Measurements from ENCODE around the gene METAP2.
A peak's percentile ranks its signal among the peaks of the same experiment; 100 is the strongest.
"Not testable (repeated sequence)": the region's sequence is repeated elsewhere in the genome, so short reads cannot be mapped to it uniquely, and the experiment has no call there.

METAP2 gene

GRCh38 chr12:95473884-95474659 lies at the start of gene METAP2:
TSS of gene METAP2 (plus strand) at chr12:95474152. CDS start at chr12:95474180, 28 bp downstream.
- Histone ChIP-seq H3K36me3 (ENCODE audit: control insufficient read depth, insufficient read depth, low read length) (no peaks in the 10 kb centered on the region), H3K4me1 (ENCODE audit: control insufficient read depth, insufficient read depth, low read length) (peaks cover 5% of the 10 kb centered on the region), H3K4me3 (ENCODE audit: low read length) (peak within 1 kb of the TSS; percentile 97), H3K27me3 (ENCODE audit: control insufficient read depth, insufficient read depth, low read length) (no peaks in the 10 kb centered on the region), H3K9ac (ENCODE audit: low read length) (peak within 1 kb of the TSS; percentile 97), H3K27ac (ENCODE audit: low read depth, low read length) (peak within 1 kb of the TSS; percentile 83)

- Histone ChIP-seq H3K36me3 (ENCODE audit: control insufficient read depth, insufficient read depth, low read length) (no peaks in the 10 kb centered on the region), H3K4me3 (ENCODE audit: low read length) (no peak overlapping the region), H3K4me1 (ENCODE audit: control insufficient read depth, insufficient read depth, low read length) (no peaks in the 10 kb centered on the region), H3K9ac (ENCODE audit: low read length) (no peak overlapping the region), H3K27ac (ENCODE audit: low read depth, low read length) (no peak overlapping the region), H3K27me3 (ENCODE audit: control insufficient read depth, insufficient read depth, low read length) (no peaks in the 10 kb centered on the region)
These were observed 49.5 kb upstream of the METAP2 start for GRCh38 chr12:95424271-95424994.

- Histone ChIP-seq H3K4me3 (ENCODE audit: low read length) (no peak overlapping the region), H3K36me3 (ENCODE audit: control insufficient read depth, insufficient read depth, low read length) (no peaks in the 10 kb centered on the region), H3K9ac (ENCODE audit: low read length) (no peak overlapping the region), H3K27me3 (ENCODE audit: control insufficient read depth, insufficient read depth, low read length) (no peaks in the 10 kb centered on the region), H3K27ac (ENCODE audit: low read depth, low read length) (no peak overlapping the region), H3K4me1 (ENCODE audit: control insufficient read depth, insufficient read depth, low read length) (no peaks in the 10 kb centered on the region)
These were observed 44.8 kb upstream of the METAP2 start for GRCh38 chr12:95429172-95429510.

GRCh38 chr12:95431120-95431519 lies 42.8 kb upstream of the METAP2 start:
- Histone ChIP-seq H3K27ac (ENCODE audit: low read depth, low read length) (no peak overlapping the region), H3K4me1 (ENCODE audit: control insufficient read depth, insufficient read depth, low read length) (no peaks in the 10 kb centered on the region), H3K4me3 (ENCODE audit: low read length) (no peak overlapping the region), H3K36me3 (ENCODE audit: control insufficient read depth, insufficient read depth, low read length) (no peaks in the 10 kb centered on the region), H3K27me3 (ENCODE audit: control insufficient read depth, insufficient read depth, low read length) (no peaks in the 10 kb centered on the region), H3K9ac (ENCODE audit: low read length) (no peak overlapping the region)

- Histone ChIP-seq H3K9ac (ENCODE audit: low read length) (no peak overlapping the region), H3K4me3 (ENCODE audit: low read length) (no peak overlapping the region), H3K27me3 (ENCODE audit: control insufficient read depth, insufficient read depth, low read length) (no peaks in the 10 kb centered on the region), H3K27ac (ENCODE audit: low read depth, low read length) (no peak overlapping the region), H3K36me3 (ENCODE audit: control insufficient read depth, insufficient read depth, low read length) (no peaks in the 10 kb centered on the region), H3K4me1 (ENCODE audit: control insufficient read depth, insufficient read depth, low read length) (no peaks in the 10 kb centered on the region)
These were observed 38.6 kb upstream of the METAP2 start for GRCh38 chr12:95435355-95435754.

GRCh38 chr12:95437565-95437964 lies 36.4 kb upstream of the METAP2 start:
- H3K4me1 ChIP-seq (ENCODE audit: control insufficient read depth, insufficient read depth, low read length), result no peaks in the 10 kb centered on the region
- H3K27me3 ChIP-seq (ENCODE audit: control insufficient read depth, insufficient read depth, low read length), result no peaks in the 10 kb centered on the region
- H3K27ac ChIP-seq (ENCODE audit: low read depth, low read length), result no peak overlapping the region
- H3K4me3 ChIP-seq (ENCODE audit: low read length), result no peak overlapping the region
- no peaks in the 10 kb centered on the region for H3K36me3 ChIP-seq (ENCODE audit: control insufficient read depth, insufficient read depth, low read length)
- H3K9ac ChIP-seq (ENCODE audit: low read length), result no peak overlapping the region

DNA sequence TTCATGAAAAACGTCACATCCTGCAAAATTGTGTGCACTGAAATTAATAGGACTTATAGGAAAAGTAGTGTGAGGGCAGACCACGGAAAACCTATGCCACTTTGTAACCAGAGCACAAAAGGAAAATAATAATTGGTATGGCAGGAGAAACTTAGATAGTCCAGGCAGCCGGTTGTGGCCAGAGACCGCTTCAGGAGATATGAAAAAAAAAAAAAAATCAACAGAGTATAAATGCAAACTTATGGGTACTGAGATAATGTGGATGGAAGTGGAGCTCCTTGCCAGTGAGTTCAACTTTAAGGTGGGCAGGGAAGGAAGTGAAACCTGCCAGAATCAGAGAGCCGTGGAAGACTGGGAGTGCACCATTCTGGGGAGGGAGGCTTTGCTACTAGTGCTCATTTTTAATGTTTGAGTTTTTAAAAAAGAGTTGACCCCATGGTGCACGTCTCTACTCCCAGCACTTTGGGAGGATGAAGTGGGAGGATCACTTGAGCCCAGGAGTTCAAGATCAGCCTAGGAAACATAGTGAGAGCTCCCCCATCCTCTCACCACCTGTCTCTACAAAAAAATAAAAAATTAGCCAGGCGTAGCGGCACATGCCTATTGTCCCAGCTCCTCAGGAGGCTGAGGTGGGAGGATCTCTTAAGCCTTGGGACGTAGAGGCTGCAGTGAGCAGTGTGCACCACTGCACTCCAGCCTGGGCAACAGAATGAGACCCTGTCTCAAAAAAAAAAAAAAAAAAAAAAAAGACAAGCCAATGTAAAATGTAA lies 34.3 kb upstream of the METAP2 start:
- H3K4me1 ChIP-seq (ENCODE audit: control insufficient read depth, insufficient read depth, low read length), result no peaks in the 10 kb centered on the region
- no peak overlapping the region for H3K27ac ChIP-seq (ENCODE audit: low read depth, low read length)
- no peak overlapping the region for H3K9ac ChIP-seq (ENCODE audit: low read length)
- no peak overlapping the region for H3K4me3 ChIP-seq (ENCODE audit: low read length)
- H3K36me3 ChIP-seq (ENCODE audit: control insufficient read depth, insufficient read depth, low read length), result no peaks in the 10 kb centered on the region
- no peaks in the 10 kb centered on the region for H3K27me3 ChIP-seq (ENCODE audit: control insufficient read depth, insufficient read depth, low read length)

DNA sequence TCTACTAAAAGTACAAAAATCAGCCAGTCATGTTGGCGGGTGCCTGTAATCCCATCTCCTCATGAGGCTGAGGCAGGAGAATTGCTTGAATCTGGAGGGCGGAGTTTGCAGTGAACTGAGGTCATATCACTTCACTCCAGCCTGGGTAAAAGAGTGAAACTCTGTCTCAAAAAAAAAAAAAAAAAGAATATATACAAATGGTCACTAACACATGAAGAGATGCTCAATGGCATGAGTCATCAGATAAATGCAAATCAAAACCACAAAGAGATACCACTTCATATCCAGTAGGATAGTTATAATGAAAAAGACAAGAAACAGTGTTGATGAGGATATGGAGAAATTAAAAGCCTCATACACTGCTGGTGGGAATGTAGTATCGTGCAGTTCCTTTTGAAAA lies 33.6 kb upstream of the METAP2 start:
- Histone ChIP-seq H3K36me3 (ENCODE audit: control insufficient read depth, insufficient read depth, low read length) (no peaks in the 10 kb centered on the region), H3K4me3 (ENCODE audit: low read length) (no peak overlapping the region), H3K27me3 (ENCODE audit: control insufficient read depth, insufficient read depth, low read length) (no peaks in the 10 kb centered on the region), H3K4me1 (ENCODE audit: control insufficient read depth, insufficient read depth, low read length) (no peaks in the 10 kb centered on the region), H3K27ac (ENCODE audit: low read depth, low read length) (no peak overlapping the region), H3K9ac (ENCODE audit: low read length) (no peak overlapping the region)

DNA sequence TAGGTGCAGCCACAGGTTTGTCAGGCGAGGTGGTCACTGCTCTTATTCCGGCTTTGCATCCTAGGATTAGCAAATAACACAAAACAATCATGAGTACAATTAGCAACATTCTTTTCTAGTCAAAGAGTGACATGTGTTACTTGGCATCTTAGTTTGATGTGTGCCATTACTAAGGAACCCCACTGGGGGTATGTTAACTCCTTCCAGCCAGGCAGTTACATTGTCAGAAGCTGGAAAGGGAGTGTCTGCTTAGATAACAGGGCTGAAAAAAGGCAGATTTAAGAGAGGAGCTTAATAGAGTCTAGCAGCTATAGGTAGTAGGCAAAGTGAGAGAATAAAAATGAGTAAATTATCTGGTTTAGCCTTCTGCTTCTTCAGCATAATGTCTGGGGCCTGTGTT lies 30.5 kb upstream of the METAP2 start:
- Histone ChIP-seq H3K36me3 (ENCODE audit: control insufficient read depth, insufficient read depth, low read length) (no peaks in the 10 kb centered on the region), H3K4me3 (ENCODE audit: low read length) (no peak overlapping the region), H3K27me3 (ENCODE audit: control insufficient read depth, insufficient read depth, low read length) (no peaks in the 10 kb centered on the region), H3K4me1 (ENCODE audit: control insufficient read depth, insufficient read depth, low read length) (no peaks in the 10 kb centered on the region), H3K27ac (ENCODE audit: low read depth, low read length) (no peak overlapping the region), H3K9ac (ENCODE audit: low read length) (no peak overlapping the region)

- H3K9ac ChIP-seq (ENCODE audit: low read length); H3K4me3 ChIP-seq (ENCODE audit: low read length); H3K36me3 ChIP-seq (ENCODE audit: control insufficient read depth, insufficient read depth, low read length): not testable (repeated sequence)
These were observed 28.9 kb upstream of the METAP2 start for GRCh38 chr12:95445099-95445498.

GRCh38 chr12:95445884-95446505 lies 28.0 kb upstream of the METAP2 start:
- H3K9ac ChIP-seq (ENCODE audit: low read length), result no peak overlapping the region

More at GRCh38 chr12:95445099-95445498, 28.9 kb upstream of the METAP2 start:
- H3K27me3 ChIP-seq (ENCODE audit: control insufficient read depth, insufficient read depth, low read length); H3K4me1 ChIP-seq (ENCODE audit: control insufficient read depth, insufficient read depth, low read length); H3K27ac ChIP-seq (ENCODE audit: low read depth, low read length): not testable (repeated sequence)

GRCh38 chr12:95446506-95446900 lies 27.4 kb upstream of the METAP2 start:
- no peak overlapping the region for H3K9ac ChIP-seq (ENCODE audit: low read length)
- no peak overlapping the region for H3K27ac ChIP-seq (ENCODE audit: low read depth, low read length)

More at GRCh38 chr12:95445884-95446505, 28.0 kb upstream of the METAP2 start:
- Histone ChIP-seq H3K4me3 (ENCODE audit: low read length) (no peak overlapping the region), H3K27me3 (ENCODE audit: control insufficient read depth, insufficient read depth, low read length) (no peaks in the 10 kb centered on the region), H3K4me1 (ENCODE audit: control insufficient read depth, insufficient read depth, low read length) (no peaks in the 10 kb centered on the region), H3K36me3 (ENCODE audit: control insufficient read depth, insufficient read depth, low read length) (no peaks in the 10 kb centered on the region), H3K27ac (ENCODE audit: low read depth, low read length) (no peak overlapping the region)

More at GRCh38 chr12:95446506-95446900, 27.4 kb upstream of the METAP2 start:
- Histone ChIP-seq H3K4me1 (ENCODE audit: control insufficient read depth, insufficient read depth, low read length) (no peaks in the 10 kb centered on the region), H3K4me3 (ENCODE audit: low read length) (no peak overlapping the region), H3K27me3 (ENCODE audit: control insufficient read depth, insufficient read depth, low read length) (no peaks in the 10 kb centered on the region), H3K36me3 (ENCODE audit: control insufficient read depth, insufficient read depth, low read length) (no peaks in the 10 kb centered on the region)
